Kidney capillary endothelial cell (primary cell): ENCODE results near the gene RAB9B.

Source experiments
- DNase-seq: peaks from one replicate; pipeline ENCODE4 v3.0.0-alpha.2; 2018; ENCODE audit warnings: low spot score

RAB9B gene

GRCh38 chrX:103806862-103807474 lies 25.1 kb downstream of the RAB9B start:
- no peak for DNase-seq

- DNase-seq, result no peak
These were observed 26.2 kb downstream of the RAB9B start for GRCh38 chrX:103805860-103806259.

DNA sequence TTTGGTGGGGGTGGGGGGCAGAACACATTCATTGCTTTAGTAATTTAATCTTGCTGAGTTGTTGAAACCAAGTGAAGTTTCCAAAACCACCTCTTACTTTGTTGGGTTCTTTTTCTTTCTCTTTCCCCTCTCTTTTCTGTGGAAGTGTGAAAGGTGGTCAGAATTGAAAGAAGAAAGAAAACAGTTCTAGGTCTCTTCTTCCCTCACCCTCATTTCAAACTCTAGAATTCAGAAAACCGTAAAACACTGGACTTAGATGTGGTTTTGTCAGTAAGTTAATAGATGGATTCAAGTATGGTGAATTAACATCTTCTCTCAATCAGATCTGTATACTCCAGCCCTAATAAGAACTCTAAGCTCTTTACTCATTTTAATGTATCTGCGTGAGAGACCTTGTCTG lies 31.7 kb downstream of the RAB9B start:
- DNase-seq, result no peak

DNA sequence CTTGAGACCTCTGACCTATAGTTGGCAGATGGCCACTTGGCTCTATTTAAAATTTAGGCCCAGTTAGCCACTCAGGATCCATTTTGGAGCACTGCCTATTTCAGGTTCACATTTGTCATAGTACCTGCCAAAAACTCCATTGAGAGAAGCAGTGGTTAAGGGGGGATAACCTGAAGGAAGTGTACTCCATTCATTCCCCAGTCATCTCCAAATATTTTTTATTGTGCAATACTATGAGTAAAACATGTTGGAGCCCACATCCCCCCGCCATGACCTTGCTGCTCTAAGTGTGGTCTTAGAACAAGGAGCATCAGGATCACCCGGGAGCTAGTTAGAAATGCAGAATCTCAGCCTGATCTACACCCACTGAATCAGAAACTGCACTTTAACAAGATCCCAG lies 34.4 kb downstream of the RAB9B start:
- DNase-seq, result no peak

DNA sequence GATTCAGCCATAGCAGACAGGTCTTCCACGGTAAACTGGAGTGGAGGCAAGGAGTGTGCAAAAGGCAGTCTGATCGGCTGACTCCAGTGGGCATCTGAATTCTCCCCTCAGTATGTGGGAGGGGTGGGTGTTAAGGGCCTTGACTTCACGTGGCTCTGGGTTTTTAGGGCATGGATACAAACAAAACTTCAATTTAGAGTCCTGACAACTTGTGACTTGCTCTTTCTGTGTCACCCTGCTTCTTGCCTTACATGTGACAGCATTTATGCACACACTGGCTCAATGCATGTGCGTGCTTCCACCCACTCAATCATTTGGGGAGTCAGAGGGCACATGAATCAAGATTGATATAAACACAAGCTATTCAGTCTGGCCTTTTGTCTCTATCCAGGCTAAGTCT lies 37.9 kb downstream of the RAB9B start:
- DNase-seq, result no peak

DNA sequence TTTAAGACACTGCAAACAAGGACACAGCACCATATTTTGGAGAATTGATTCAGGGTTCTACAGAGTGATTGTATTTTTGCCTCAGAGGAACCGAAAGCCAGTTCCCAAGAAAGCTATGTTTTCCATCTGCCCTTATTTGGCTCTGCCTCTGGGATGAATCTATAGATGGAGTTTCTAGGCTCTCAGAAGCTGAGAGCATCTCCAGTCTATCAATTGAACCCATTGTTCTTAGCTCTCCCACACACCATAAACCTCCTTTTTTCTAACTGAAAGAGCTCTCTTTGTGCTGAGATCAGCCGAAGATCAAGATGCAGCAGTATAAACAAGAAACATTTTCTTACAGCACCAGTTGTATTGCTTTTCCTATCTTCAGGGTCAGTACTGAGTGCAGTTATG lies 38.5 kb downstream of the RAB9B start:
- no peak for DNase-seq

DNA sequence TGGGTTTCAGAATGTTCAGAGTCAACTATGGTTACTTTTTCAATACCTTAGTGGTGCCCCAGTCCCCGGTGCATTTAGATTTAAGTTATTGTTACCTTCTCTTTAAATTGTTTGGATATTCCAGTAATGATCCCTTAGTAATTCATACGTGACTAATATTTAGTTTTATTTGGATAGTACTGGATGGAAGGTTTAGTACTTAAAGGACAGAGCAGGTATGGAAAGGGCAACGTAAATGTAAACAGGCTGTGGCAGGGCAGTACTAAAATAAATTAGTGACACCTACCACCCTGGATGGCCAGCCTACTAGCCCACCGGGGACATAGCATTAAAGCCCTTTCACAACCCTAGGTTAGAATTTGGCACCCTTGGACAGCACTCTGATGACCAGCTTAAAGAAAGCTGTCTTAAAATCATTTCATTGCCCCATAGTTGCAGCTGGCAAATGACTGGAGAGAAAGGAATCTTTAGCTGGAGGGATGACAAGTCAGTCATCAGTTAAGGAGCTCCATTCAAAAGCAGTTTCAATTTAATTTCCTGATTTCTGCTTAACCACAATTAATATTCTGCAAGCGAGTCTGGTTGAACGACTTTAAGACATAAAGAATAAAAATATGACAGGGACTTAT lies 39.0 kb downstream of the RAB9B start:
- DNase-seq, result no peak

DNA sequence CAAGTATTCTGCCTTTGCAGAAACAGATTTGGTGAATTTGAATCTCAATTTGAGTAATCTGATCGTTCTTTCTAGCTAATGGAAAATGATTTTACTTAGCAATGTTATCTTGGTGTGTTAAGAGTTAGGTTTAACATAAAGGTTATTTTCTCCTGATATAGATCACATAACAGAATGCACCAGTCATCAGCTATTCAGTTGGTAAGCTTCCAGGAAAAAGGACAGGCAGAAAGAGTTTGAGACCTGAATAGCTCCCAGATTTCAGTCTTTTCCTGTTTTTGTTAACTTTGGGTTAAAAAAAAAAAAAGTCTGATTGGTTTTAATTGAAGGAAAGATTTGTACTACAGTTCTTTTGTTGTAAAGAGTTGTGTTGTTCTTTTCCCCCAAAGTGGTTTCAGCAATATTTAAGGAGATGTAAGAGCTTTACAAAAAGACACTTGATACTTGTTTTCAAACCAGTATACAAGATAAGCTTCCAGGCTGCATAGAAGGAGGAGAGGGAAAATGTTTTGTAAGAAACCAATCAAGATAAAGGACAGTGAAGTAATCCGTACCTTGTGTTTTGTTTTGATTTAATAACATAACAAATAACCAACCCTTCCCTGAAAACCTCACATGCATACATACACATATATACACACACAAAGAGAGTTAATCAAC lies 40.1 kb downstream of the RAB9B start:
- DNase-seq, result no peak

GRCh38 chrX:103791228-103791627 lies 40.8 kb downstream of the RAB9B start:
- no peak for DNase-seq

DNA sequence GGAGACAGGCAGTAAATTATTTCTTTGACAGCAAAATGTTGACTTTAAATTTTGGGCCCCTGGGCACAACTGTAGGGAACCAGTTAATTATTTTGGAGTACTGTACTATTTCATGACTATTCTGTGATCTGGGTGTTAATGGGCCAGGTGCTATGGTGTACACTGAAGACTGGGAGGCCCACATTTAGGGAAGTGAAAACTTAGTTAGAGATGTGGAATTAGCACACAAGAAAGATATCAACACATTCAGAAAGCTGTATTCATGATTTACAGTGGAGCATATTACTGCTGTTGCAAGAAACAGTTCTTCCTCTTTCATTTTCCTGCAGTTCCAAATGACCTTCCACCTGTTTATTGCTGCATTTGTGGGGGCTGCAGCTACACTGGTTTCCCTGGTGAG lies 43.1 kb downstream of the RAB9B start:
- DNase-seq, result no peak

DNA sequence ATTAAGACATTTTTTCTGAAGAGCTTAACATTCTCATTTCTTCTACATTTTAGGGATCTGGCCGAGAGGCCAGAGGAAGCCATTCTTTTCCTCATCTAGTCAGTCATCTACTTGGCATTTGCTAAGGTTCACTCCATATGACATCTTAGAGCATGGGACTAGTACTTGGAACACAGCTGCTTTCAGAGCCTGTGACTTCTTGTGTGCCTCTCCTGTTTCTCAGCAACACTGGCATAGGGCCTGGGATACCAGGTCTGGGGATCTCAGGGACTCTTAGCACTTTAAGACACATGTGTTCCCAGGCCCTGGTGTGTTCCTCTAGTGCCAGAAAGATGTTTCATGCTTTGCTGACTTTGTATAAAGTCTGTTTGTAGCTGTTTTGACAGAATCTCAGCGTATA lies 48.1 kb downstream of the RAB9B start:
- no peak for DNase-seq

DNA sequence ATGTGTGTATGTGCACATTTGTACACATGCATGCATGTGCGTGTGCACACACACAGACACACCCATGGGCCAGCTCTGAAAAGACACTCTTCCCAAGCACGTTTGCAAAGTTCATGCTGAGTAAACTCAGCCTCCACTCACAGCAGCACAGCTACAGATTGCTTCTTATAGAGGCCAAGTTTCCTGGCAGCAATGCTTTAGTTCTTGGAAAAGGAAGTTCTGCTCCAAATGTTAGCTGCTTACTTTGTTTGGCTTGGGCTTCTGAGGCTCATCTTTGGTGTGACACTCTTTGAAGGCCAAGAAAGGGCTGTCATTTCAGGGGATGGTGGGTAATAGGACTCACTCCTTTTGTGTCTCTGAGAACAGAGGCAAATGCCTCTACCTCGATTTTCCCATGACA lies 48.9 kb downstream of the RAB9B start:
- DNase-seq, result no peak

DNA sequence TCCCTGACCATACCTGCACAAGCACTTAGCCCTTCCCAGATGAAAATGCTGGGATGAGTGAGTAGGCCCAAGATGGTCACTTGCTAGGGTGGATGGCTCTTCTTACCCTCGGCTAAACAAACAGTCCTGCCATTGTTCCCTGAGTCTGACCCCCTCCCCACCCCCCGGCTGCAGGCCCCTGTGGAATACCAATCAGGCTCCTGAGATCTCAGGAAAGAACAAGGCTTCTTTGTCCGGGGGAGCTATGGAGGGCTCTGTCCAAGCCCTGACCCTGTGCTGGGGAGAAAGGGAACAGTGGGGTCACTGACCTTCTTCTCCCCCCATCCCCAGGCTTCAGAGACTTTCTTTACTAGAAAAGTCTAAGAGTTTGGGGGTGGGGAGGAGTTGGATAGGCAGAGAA lies 49.4 kb downstream of the RAB9B start:
- DNase-seq, result no peak

GRCh38 chrX:103781706-103782105 lies 50.4 kb downstream of the RAB9B start:
- no peak for DNase-seq

- DNase-seq, result no peak
These were observed 51.0 kb downstream of the RAB9B start for GRCh38 chrX:103781062-103781402.

- no peak for DNase-seq
These were observed 51.6 kb downstream of the RAB9B start for GRCh38 chrX:103780336-103781061.

DNA sequence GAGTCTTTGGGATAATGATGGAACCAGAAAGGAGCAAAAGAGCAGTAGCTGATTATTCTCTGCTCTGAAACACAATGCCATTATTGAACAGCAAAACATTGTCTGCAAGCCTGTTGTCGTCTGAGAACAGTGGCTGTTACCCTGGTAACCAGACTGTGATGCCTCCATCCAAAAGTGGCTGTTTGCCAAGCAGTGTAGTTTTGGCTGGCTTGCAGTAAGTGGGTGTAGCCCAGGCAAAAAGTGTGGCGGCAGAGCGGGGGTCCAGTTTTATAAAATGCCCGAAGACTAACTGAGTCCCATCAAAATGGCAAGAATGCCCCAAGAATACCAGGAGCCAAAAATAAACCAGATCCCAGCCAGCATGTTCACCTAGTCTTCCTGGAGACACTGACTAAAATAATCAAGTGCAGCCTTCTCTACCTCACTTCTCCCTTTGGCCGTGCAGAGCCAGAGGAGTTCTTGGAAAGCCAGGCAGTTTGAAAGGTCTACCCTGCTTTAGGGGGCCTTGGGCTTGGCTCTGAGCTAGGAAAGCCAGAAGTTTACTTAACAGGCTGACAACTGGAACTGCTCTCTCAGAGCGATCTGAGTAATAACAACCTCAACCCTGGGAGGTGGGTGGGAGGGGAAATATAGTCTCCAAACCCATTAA lies 52.8 kb downstream of the RAB9B start:
- no peak for DNase-seq

- no peak for DNase-seq
These were observed 55.5 kb downstream of the RAB9B start, which contains the start of gene PLP1 for GRCh38 chrX:103776546-103776945. PLP1 (plus strand) TSS chrX:103776840; CDS start chrX:103776996, 156 bp downstream.

DNA sequence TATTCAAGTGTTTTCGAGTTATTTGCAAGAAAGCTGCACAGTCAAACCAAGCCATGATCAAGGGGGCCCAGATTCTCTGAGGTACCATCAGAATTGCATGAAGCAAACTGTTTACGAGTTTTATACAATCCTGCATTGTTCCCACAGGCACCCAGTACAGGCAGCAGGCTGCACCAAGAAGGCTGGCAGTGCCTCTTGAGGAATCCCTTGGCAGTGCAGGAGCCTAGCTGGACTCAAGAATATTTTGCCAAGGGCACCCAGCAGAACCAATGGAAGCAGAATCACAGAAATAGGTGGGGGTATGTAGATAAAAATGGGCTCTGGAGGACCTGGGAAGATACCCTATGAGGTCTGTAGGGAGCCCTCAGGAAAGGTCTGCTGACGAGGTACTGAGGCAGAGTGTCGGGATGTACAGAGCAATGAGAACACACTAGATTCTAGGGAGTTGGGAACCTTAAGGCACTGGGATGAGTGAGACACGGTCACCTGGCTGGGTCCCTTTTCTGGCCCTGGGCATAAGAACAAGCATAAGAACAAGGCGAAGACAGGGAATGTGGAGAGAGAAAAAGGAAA lies 57.9 kb downstream of the RAB9B start:
- peak; percentile 13 for DNase-seq

DNA sequence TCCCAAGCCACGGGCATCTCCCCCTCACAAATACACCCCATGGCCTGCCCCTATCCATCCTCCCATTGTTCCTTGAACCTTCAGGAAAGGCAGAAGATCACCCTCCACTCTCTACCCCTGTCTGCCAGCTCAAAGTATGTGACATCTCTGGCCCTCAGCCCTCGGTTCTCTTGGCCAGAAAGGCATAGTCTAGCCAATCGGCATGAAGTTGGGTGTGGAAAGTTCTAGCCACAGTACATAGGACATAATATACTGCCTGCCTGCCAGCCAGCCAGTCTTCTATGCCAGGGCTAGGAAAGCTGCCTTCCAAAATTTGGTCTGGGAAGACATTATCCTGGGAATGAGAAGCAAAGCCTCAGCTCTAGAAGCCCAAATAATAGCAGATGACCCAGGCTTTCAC lies 58.6 kb downstream of the RAB9B start:
- DNase-seq, result no peak
